WTC11 (cell line): Measurements from ENCODE around the gene BNC2. TPM values are rescaled to one million over a fixed set of nuclear protein-coding genes. Genes with fewer than 3 reads are reported as not detected.

Experiments used
- ATAC-seq: fragments of 200-7000 bp; cut with Tn5 transposase; 2 replicates; pipeline ENCODE4 v1.10.0; 2021; ENCODE audit warnings: mild to moderate bottlenecking, moderate library complexity
- CTCF ChIA-PET: fragments of 300-600 bp; sonication (Branson Sonifier 250); formaldehyde crosslinking; loops from one replicate; lab custom pipeline; 2021; ENCODE audit warnings: antibody characterized with exemption; lab: Charles Lee
- POLR2A ChIA-PET: fragments of 350-600 bp; sonication (Branson Sonifier 250); formaldehyde crosslinking; loops from one replicate; lab custom pipeline; 2021; ENCODE audit warnings: antibody characterized with exemption; lab: Charles Lee
- DNase-seq: peaks from one replicate; pipeline ENCODE4 v3.0.0; 2021; ENCODE audit warnings: low spot score
- H3K27ac Mint-ChIP-seq: 2 replicates; pipeline ENCODE4 v1.8.0; 2021; ENCODE audit warnings: mixed read lengths
- H3K27me3 Mint-ChIP-seq: 2 replicates; pipeline ENCODE4 v1.8.0; 2021; ENCODE audit warnings: low read depth, mild to moderate bottlenecking, moderate library complexity, mixed read lengths
- H3K36me3 Mint-ChIP-seq: 2 replicates; pipeline ENCODE4 v1.8.0; 2021; ENCODE audit warnings: mixed read lengths
- H3K4me1 Mint-ChIP-seq: 2 replicates; pipeline ENCODE4 v1.8.0; 2022; ENCODE audit warnings: mixed read lengths
- H3K4me3 Mint-ChIP-seq: 2 replicates; pipeline ENCODE4 v1.8.0; 2021; ENCODE audit warnings: mild to moderate bottlenecking, moderate library complexity, mixed read lengths
- H3K9me3 Mint-ChIP-seq: 2 replicates; pipeline ENCODE4 v1.8.0; 2021; ENCODE audit warnings: mixed read lengths
- ATF2 ChIP-seq: sonication (generic); formaldehyde crosslinking; IDR thresholded peaks from 2 replicates; pipeline ENCODE4 v1.8.1; 2022; ENCODE audit warnings: low read depth, missing genetic modification reagents, borderline replicate concordance
- CREB1 ChIP-seq: sonication (generic); formaldehyde crosslinking; IDR thresholded peaks from 2 replicates; pipeline ENCODE4 v1.8.0; 2023; ENCODE audit warnings: mild to moderate bottlenecking, missing genetic modification reagents
- HMGXB4 ChIP-seq: sonication (generic); formaldehyde crosslinking; IDR thresholded peaks from 2 replicates; pipeline ENCODE4 v1.8.1; 2023; ENCODE audit warnings: mild to moderate bottlenecking, moderate library complexity, missing genetic modification reagents
- JAZF1 ChIP-seq: fragments of 250-450 bp; sonication (Bioruptor Pico); IDR thresholded peaks from 2 replicates; pipeline ENCODE4 v1.9.0; 2021; ENCODE audit warnings: moderate library complexity, mild to moderate bottlenecking, inconsistent platforms
- JUN ChIP-seq: sonication (generic); formaldehyde crosslinking; IDR thresholded peaks from 2 replicates; pipeline ENCODE4 v1.8.0; 2023; ENCODE audit warnings: mild to moderate bottlenecking, missing genetic modification reagents
- MAX ChIP-seq: sonication (generic); formaldehyde crosslinking; IDR thresholded peaks from 2 replicates; pipeline ENCODE4 v1.8.0; 2022; ENCODE audit warnings: mild to moderate bottlenecking, missing genetic modification reagents
- NR1H2 ChIP-seq: sonication (generic); formaldehyde crosslinking; IDR thresholded peaks from 2 replicates; pipeline ENCODE4 v1.9.0; 2021; ENCODE audit warnings: mild to moderate bottlenecking, moderate library complexity, missing genetic modification reagents
- RORB ChIP-seq: fragments of 250-450 bp; sonication (Bioruptor Pico); IDR thresholded peaks from 2 replicates; pipeline ENCODE4 v1.9.0; 2021; ENCODE audit warnings: mild to moderate bottlenecking
- SMAD3 ChIP-seq: sonication (generic); formaldehyde crosslinking; IDR thresholded peaks from 2 replicates; pipeline ENCODE4 v1.8.0; 2022; ENCODE audit warnings: missing genetic modification reagents, mild to moderate bottlenecking, borderline replicate concordance
- SMAD4 ChIP-seq: sonication (generic); formaldehyde crosslinking; IDR thresholded peaks from 2 replicates; pipeline ENCODE4 v1.8.0; 2022; ENCODE audit warnings: mild to moderate bottlenecking, missing genetic modification reagents
- SOX15 ChIP-seq: fragments of 250-450 bp; sonication (Bioruptor Pico); IDR thresholded peaks from 2 replicates; pipeline ENCODE4 v1.9.0; 2021; ENCODE audit warnings: mild to moderate bottlenecking
- TEAD1 ChIP-seq: sonication (generic); formaldehyde crosslinking; IDR thresholded peaks from 2 replicates; pipeline ENCODE4 v1.8.0; 2022; ENCODE audit warnings: mild to moderate bottlenecking, missing genetic modification reagents
- USF1 ChIP-seq: sonication (generic); formaldehyde crosslinking; IDR thresholded peaks from 2 replicates; pipeline ENCODE4 v1.8.0; 2022; ENCODE audit warnings: mild to moderate bottlenecking, missing genetic modification reagents
- ZBTB43 ChIP-seq: sonication (generic); formaldehyde crosslinking; IDR thresholded peaks from 2 replicates; pipeline ENCODE4 v1.8.1; 2023; ENCODE audit warnings: mild to moderate bottlenecking, missing genetic modification reagents
- ZNF121 ChIP-seq: sonication (generic); formaldehyde crosslinking; IDR thresholded peaks from 2 replicates; pipeline ENCODE4 v1.8.0; 2023; ENCODE audit warnings: missing genetic modification reagents
- ZNF281 ChIP-seq: sonication (generic); formaldehyde crosslinking; IDR thresholded peaks from 2 replicates; pipeline ENCODE4 v1.8.0; 2023; ENCODE audit warnings: mild to moderate bottlenecking, missing genetic modification reagents
- ZNF396 ChIP-seq: fragments of 250-450 bp; sonication (Bioruptor Pico); IDR thresholded peaks from 2 replicates; pipeline ENCODE4 v1.8.0; 2021; ENCODE audit warnings: mild to moderate bottlenecking, moderate library complexity, borderline replicate concordance
- ZNF532 ChIP-seq: fragments of 250-450 bp; sonication (Bioruptor Pico); IDR thresholded peaks from 2 replicates; pipeline ENCODE4 v1.9.0; 2021; ENCODE audit warnings: mild to moderate bottlenecking, borderline replicate concordance
- total RNA-seq: library from RNA; stranded (reverse); gene quantifications from 3 replicates; pipeline ENCODE4 v1.2.3, GENCODE V29; 2021
- TF ChIP-seq, protein P1 (sequence below): sonication (generic); formaldehyde crosslinking; conservative IDR thresholded peaks from 2 replicates; pipeline ENCODE4 v1.8.1; 2023; ENCODE audit warnings: mild to moderate bottlenecking, low read depth, missing genetic modification reagents, moderate library complexity

BNC2 gene
- total RNA-seq, 1 experiment from 2014 or later, result 33.3 TPM

- no peak for DNase-seq
- H3K27ac Mint-ChIP-seq, result no peak overlapping the region; the same call in 1 of the 2 replicates
- no peaks in the 10 kb centered on the region for H3K9me3 Mint-ChIP-seq
- TF ChIP-seq ZNF121 (CRISPR knock-in tag) (no peak), SOX15 (CRISPR knock-in tag) (no peak), TEAD1 (CRISPR knock-in tag) (no peak), ZNF281 (CRISPR knock-in tag) (no peak), ZBTB43 (no peak), RORB (no peak), ZNF396 (CRISPR knock-in tag) (no peak), NR1H2 (CRISPR knock-in tag) (no peak), MAX (CRISPR knock-in tag) (no peak), SMAD4 (CRISPR knock-in tag) (no peak)
- TF ChIP-seq, protein P1, sequence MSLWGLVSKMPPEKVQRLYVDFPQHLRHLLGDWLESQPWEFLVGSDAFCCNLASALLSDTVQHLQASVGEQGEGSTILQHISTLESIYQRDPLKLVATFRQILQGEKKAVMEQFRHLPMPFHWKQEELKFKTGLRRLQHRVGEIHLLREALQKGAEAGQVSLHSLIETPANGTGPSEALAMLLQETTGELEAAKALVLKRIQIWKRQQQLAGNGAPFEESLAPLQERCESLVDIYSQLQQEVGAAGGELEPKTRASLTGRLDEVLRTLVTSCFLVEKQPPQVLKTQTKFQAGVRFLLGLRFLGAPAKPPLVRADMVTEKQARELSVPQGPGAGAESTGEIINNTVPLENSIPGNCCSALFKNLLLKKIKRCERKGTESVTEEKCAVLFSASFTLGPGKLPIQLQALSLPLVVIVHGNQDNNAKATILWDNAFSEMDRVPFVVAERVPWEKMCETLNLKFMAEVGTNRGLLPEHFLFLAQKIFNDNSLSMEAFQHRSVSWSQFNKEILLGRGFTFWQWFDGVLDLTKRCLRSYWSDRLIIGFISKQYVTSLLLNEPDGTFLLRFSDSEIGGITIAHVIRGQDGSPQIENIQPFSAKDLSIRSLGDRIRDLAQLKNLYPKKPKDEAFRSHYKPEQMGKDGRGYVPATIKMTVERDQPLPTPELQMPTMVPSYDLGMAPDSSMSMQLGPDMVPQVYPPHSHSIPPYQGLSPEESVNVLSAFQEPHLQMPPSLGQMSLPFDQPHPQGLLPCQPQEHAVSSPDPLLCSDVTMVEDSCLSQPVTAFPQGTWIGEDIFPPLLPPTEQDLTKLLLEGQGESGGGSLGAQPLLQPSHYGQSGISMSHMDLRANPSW (CRISPR knock-in tag), result no peak
- CTCF ChIA-PET, result interaction anchor here (0.6 kb wide), 1 partner anchor 182 kb away, joined by 3 read pairs; no protein-coding TSS in a partner anchor
- H3K27me3 Mint-ChIP-seq, result no peaks in the 10 kb centered on the region
- peaks cover 56% of the 10 kb centered on the region for H3K4me1 Mint-ChIP-seq
- no peak overlapping the region for H3K4me3 Mint-ChIP-seq
- no peak for ATAC-seq
- no peaks in the 10 kb centered on the region for H3K36me3 Mint-ChIP-seq
- POLR2A ChIA-PET, result interaction anchor here (0.6 kb wide), 2 partner anchors 16 to 20 kb away, joined by 3 read pairs; no protein-coding TSS in a partner anchor
These were observed 181.7 kb downstream of the BNC2 start for GRCh38 chr9:16688814-16689213.

- Mint-ChIP-seq H3K4me3 (no peak overlapping the region), H3K27ac (peak overlapping the region; percentile 39; the same call in 1 of the 2 replicates), H3K27me3 (no peaks in the 10 kb centered on the region), H3K4me1 (peaks cover 53% of the 10 kb centered on the region), H3K9me3 (no peaks in the 10 kb centered on the region), H3K36me3 (no peaks in the 10 kb centered on the region)
- CTCF ChIA-PET, result no interaction called here
- POLR2A ChIA-PET, result no interaction called here
- no peak for DNase-seq
- no peak for ATAC-seq
- TF ChIP-seq ATF2 (CRISPR knock-in tag) (no peak), ZNF532 (CRISPR knock-in tag) (no peak), SMAD4 (CRISPR knock-in tag) (no peak), HMGXB4 (CRISPR knock-in tag) (no peak), CREB1 (no peak), JAZF1 (CRISPR knock-in tag) (no peak), JUN (no peak), SMAD3 (CRISPR knock-in tag) (no peak), USF1 (no peak)
These were observed 182.6 kb downstream of the BNC2 start for GRCh38 chr9:16687678-16688369.
